ENCODE data around the gene CLDN12.

Gene CLDN12

GRCh38 chr7:90446137-90446899 is 43.1 kb downstream of the CLDN12 start:
- WGBS (ENCODE audit: extremely low coverage, insufficient coverage, insufficient read length), result no CpG with 5 or more reads among the region's 4 CpGs

GRCh38 chr7:90453259-90453891 is 50.1 kb downstream of the CLDN12 start:
- Histone ChIP-seq H3K9me3 (ENCODE audit: insufficient read depth, low read depth, low read length) (no peaks in the 10 kb centered on the region), H4K91ac (ENCODE audit: low read depth, low read length) (no peak overlapping the region), H2BK5ac (ENCODE audit: low read depth, low read length, poor library complexity) (no peak overlapping the region)

More at GRCh38 chr7:90446137-90446899, 43.1 kb downstream of the CLDN12 start:
- Histone ChIP-seq H3K79me1 (ENCODE audit: low read length) (no peaks in the 10 kb centered on the region), H3K79me2 (ENCODE audit: control insufficient read depth, insufficient read depth, low read length, poor library complexity) (no peaks in the 10 kb centered on the region), H3K14ac (ENCODE audit: low read length) (no peak overlapping the region), H3K9ac (ENCODE audit: low read length) (no peak overlapping the region), H2BK120ac (ENCODE audit: insufficient read depth, low read length, poor library complexity) (no peak overlapping the region), H4K8ac (ENCODE audit: low read depth, low read length) (no peak overlapping the region), H3K4me3 (ENCODE audit: low read depth, low read length) (no peak overlapping the region), H4K91ac (ENCODE audit: low read depth, low read length) (no peak overlapping the region), H2BK12ac (ENCODE audit: low read length) (no peak overlapping the region), H3K36me3 (ENCODE audit: control insufficient read depth in 1 of 2, insufficient read depth in 2 of 2, low read length in 2 of 2) (no peaks in the 10 kb centered on the region), H2BK5ac (ENCODE audit: low read depth, low read length, poor library complexity) (no peak overlapping the region), H3K27ac (ENCODE audit: low read depth, low read length) (no peak overlapping the region), H3K18ac (ENCODE audit: low read length) (no peak overlapping the region), H4K12ac (ENCODE audit: low read depth, low read length) (no peak overlapping the region), H3K23ac (ENCODE audit: low read length) (no peak overlapping the region), H3K4me2 (ENCODE audit: low read length) (no peak overlapping the region), H2AFZ (ENCODE audit: insufficient read depth, low read length, poor library complexity) (no peak overlapping the region), H3K4ac (ENCODE audit: low read depth, low read length) (no peak overlapping the region), H3K27me3 (ENCODE audit: insufficient read depth, low read length) (no peaks in the 10 kb centered on the region), H2AK5ac (ENCODE audit: low read length) (no peak overlapping the region), H3K4me1 (ENCODE audit: control insufficient read depth in 1 of 2, insufficient read depth in 2 of 2, low read length in 2 of 2) (no peaks in the 10 kb centered on the region), H3K9me3 (ENCODE audit: insufficient read depth, low read depth, low read length) (no peaks in the 10 kb centered on the region)
- no peak for DNase-seq

GRCh38 chr7:90453931-90454330 is 50.7 kb downstream of the CLDN12 start:
- H4K12ac ChIP-seq (ENCODE audit: low read depth, low read length), result no peak overlapping the region
- H4K8ac ChIP-seq (ENCODE audit: low read depth, low read length), result no peak overlapping the region
- no peaks in the 10 kb centered on the region for H3K9me3 ChIP-seq (ENCODE audit: insufficient read depth, low read depth, low read length)
- H3K23ac ChIP-seq (ENCODE audit: low read length), result no peak overlapping the region
- H3K79me1 ChIP-seq (ENCODE audit: low read length), result no peaks in the 10 kb centered on the region
- no peaks in the 10 kb centered on the region for H3K4me1 ChIP-seq (ENCODE audit: control insufficient read depth in 1 of 2, insufficient read depth in 2 of 2, low read length in 2 of 2)
- H3K36me3 ChIP-seq (ENCODE audit: control insufficient read depth in 1 of 2, insufficient read depth in 2 of 2, low read length in 2 of 2), result no peaks in the 10 kb centered on the region
- H4K91ac ChIP-seq (ENCODE audit: low read depth, low read length), result no peak overlapping the region
- no peak overlapping the region for H3K4ac ChIP-seq (ENCODE audit: low read depth, low read length)
- H3K9ac ChIP-seq (ENCODE audit: low read length), result no peak overlapping the region
- H2BK120ac ChIP-seq (ENCODE audit: insufficient read depth, low read length, poor library complexity), result no peak overlapping the region
- no CpG with 5 or more reads among the region's 1 CpG for WGBS (ENCODE audit: extremely low coverage, insufficient coverage, insufficient read length)
- no peak overlapping the region for H2AFZ ChIP-seq (ENCODE audit: insufficient read depth, low read length, poor library complexity)
- no peak overlapping the region for H2BK5ac ChIP-seq (ENCODE audit: low read depth, low read length, poor library complexity)
- H3K79me2 ChIP-seq (ENCODE audit: control insufficient read depth, insufficient read depth, low read length, poor library complexity), result no peaks in the 10 kb centered on the region
- H2BK12ac ChIP-seq (ENCODE audit: low read length), result no peak overlapping the region
- no peak overlapping the region for H3K18ac ChIP-seq (ENCODE audit: low read length)
- no peak overlapping the region for H3K14ac ChIP-seq (ENCODE audit: low read length)
- H3K4me2 ChIP-seq (ENCODE audit: low read length), result no peak overlapping the region
- DNase-seq, result no peak
- H2AK5ac ChIP-seq (ENCODE audit: low read length), result no peak overlapping the region
- H3K27me3 ChIP-seq (ENCODE audit: insufficient read depth, low read length), result no peaks in the 10 kb centered on the region
- no peak overlapping the region for H3K4me3 ChIP-seq (ENCODE audit: low read depth, low read length)
- no peak overlapping the region for H3K27ac ChIP-seq (ENCODE audit: low read depth, low read length)

More at GRCh38 chr7:90453259-90453891, 50.1 kb downstream of the CLDN12 start:
- H3K36me3 ChIP-seq (ENCODE audit: control insufficient read depth in 1 of 2, insufficient read depth in 2 of 2, low read length in 2 of 2), result no peaks in the 10 kb centered on the region
- no peak overlapping the region for H2BK12ac ChIP-seq (ENCODE audit: low read length)
- H3K27me3 ChIP-seq (ENCODE audit: insufficient read depth, low read length), result no peaks in the 10 kb centered on the region
- H2AK5ac ChIP-seq (ENCODE audit: low read length), result no peak overlapping the region
- H3K18ac ChIP-seq (ENCODE audit: low read length), result no peak overlapping the region
- DNase-seq, result no peak
- H3K9ac ChIP-seq (ENCODE audit: low read length), result no peak overlapping the region
- no peak overlapping the region for H2AFZ ChIP-seq (ENCODE audit: insufficient read depth, low read length, poor library complexity)
- no peak overlapping the region for H3K4me3 ChIP-seq (ENCODE audit: low read depth, low read length)
- H3K27ac ChIP-seq (ENCODE audit: low read depth, low read length), result no peak overlapping the region
- H3K79me1 ChIP-seq (ENCODE audit: low read length), result no peaks in the 10 kb centered on the region
- no peaks in the 10 kb centered on the region for H3K4me1 ChIP-seq (ENCODE audit: control insufficient read depth in 1 of 2, insufficient read depth in 2 of 2, low read length in 2 of 2)
- no peak overlapping the region for H3K4ac ChIP-seq (ENCODE audit: low read depth, low read length)
- no peak overlapping the region for H3K23ac ChIP-seq (ENCODE audit: low read length)
- H3K14ac ChIP-seq (ENCODE audit: low read length), result no peak overlapping the region
- no peak overlapping the region for H4K8ac ChIP-seq (ENCODE audit: low read depth, low read length)
- no peaks in the 10 kb centered on the region for H3K79me2 ChIP-seq (ENCODE audit: control insufficient read depth, insufficient read depth, low read length, poor library complexity)
- no peak overlapping the region for H2BK120ac ChIP-seq (ENCODE audit: insufficient read depth, low read length, poor library complexity)
- H3K4me2 ChIP-seq (ENCODE audit: low read length), result no peak overlapping the region
- H4K12ac ChIP-seq (ENCODE audit: low read depth, low read length), result no peak overlapping the region

GRCh38 chr7:90455163-90456030 is 52.1 kb downstream of the CLDN12 start:
- Histone ChIP-seq H3K4me2 (ENCODE audit: low read length) (no peak overlapping the region), H3K9me3 (ENCODE audit: insufficient read depth, low read depth, low read length) (no peaks in the 10 kb centered on the region), H3K79me1 (ENCODE audit: low read length) (no peaks in the 10 kb centered on the region), H3K9ac (ENCODE audit: low read length) (no peak overlapping the region), H3K23ac (ENCODE audit: low read length) (no peak overlapping the region), H4K12ac (ENCODE audit: low read depth, low read length) (no peak overlapping the region), H3K27me3 (ENCODE audit: insufficient read depth, low read length) (no peaks in the 10 kb centered on the region), H4K8ac (ENCODE audit: low read depth, low read length) (no peak overlapping the region), H3K79me2 (ENCODE audit: control insufficient read depth, insufficient read depth, low read length, poor library complexity) (no peaks in the 10 kb centered on the region), H3K27ac (ENCODE audit: low read depth, low read length) (no peak overlapping the region), H3K4ac (ENCODE audit: low read depth, low read length) (no peak overlapping the region), H3K4me3 (ENCODE audit: low read depth, low read length) (no peak overlapping the region), H3K4me1 (ENCODE audit: control insufficient read depth in 1 of 2, insufficient read depth in 2 of 2, low read length in 2 of 2) (no peaks in the 10 kb centered on the region), H2AFZ (ENCODE audit: insufficient read depth, low read length, poor library complexity) (no peak overlapping the region), H2BK120ac (ENCODE audit: insufficient read depth, low read length, poor library complexity) (no peak overlapping the region), H2BK5ac (ENCODE audit: low read depth, low read length, poor library complexity) (no peak overlapping the region), H3K14ac (ENCODE audit: low read length) (no peak overlapping the region), H3K36me3 (ENCODE audit: control insufficient read depth in 1 of 2, insufficient read depth in 2 of 2, low read length in 2 of 2) (no peaks in the 10 kb centered on the region), H2BK12ac (ENCODE audit: low read length) (no peak overlapping the region), H2AK5ac (ENCODE audit: low read length) (no peak overlapping the region), H4K91ac (ENCODE audit: low read depth, low read length) (no peak overlapping the region), H3K18ac (ENCODE audit: low read length) (no peak overlapping the region)
- DNase-seq, result peak; percentile 25 to 75
- WGBS (ENCODE audit: extremely low coverage, insufficient coverage, insufficient read length), result no CpG with 5 or more reads among the region's 6 CpGs

Data from trophoblast cell (in vitro differentiated cells and primary cell).